ENCODE measurements around the gene C16orf89. TPM values are rescaled to one million over a fixed set of nuclear protein-coding genes. Genes with fewer than 3 reads are reported as not detected.

C16orf89 gene
- total RNA-seq, 1 experiment from 2014 or later = not detected

- Histone ChIP-seq H3K4me3 (ENCODE audit: low read depth, low read length, poor library complexity, severe bottlenecking) (peak within 1 kb of the TSS; percentile 77), H3K27ac (ENCODE audit: low read depth, low read length, poor library complexity, severe bottlenecking) (peak within 1 kb of the TSS; percentile 63), H3K4me1 (ENCODE audit: insufficient read depth, low read length, poor library complexity, severe bottlenecking) (peaks cover 12% of the 10 kb centered on the region), H3K36me3 (ENCODE audit: insufficient read depth, low read length, poor library complexity, severe bottlenecking) (no peaks in the 10 kb centered on the region), H3K27me3 (replicated peaks; ENCODE audit: insufficient read depth, low read depth, low read length, poor library complexity) (no peaks in the 10 kb centered on the region), H3K9me3 (ENCODE audit: low read depth, low read length, poor library complexity, severe bottlenecking) (no peaks in the 10 kb centered on the region)
- ChIA-PET CTCF (no interaction called here), POLR2A (ENCODE audit: low non-redundant PET) (no interaction called here)
- TF ChIP-seq CTCF (conservative IDR thresholded peaks at IDR 0.05; ENCODE audit: low read depth, low read length) (no peak), EZH2 (IDR thresholded peaks at IDR 0.05; ENCODE audit: borderline replicate concordance, low read depth, low read length, poor library complexity, severe bottlenecking) (no peak)
- BruUV-seq (replicated peaks) = no TSS peak
- DNase-seq (ENCODE audit: low spot score) = peak; percentile 86
- intact Hi-C loops (cut with micrococcal nuclease; ENCODE audit: unreplicated experiment) = no loop called here
Measured at GRCh38 chr16:5033256-5034166, 32.2 kb downstream of the C16orf89 start, which contains the start of gene NAGPA. Gene NAGPA, minus strand, starts transcription at chr16:5033935. Its CDS starts 21 bp downstream, at chr16:5033914.

- Histone ChIP-seq H3K27me3 (replicated peaks; ENCODE audit: insufficient read depth, low read depth, low read length, poor library complexity) (no peaks in the 10 kb centered on the region), H3K4me3 (ENCODE audit: low read depth, low read length, poor library complexity, severe bottlenecking) (peak overlapping the region; percentile 77), H3K36me3 (ENCODE audit: insufficient read depth, low read length, poor library complexity, severe bottlenecking) (no peaks in the 10 kb centered on the region), H3K27ac (ENCODE audit: low read depth, low read length, poor library complexity, severe bottlenecking) (no peak overlapping the region), H3K4me1 (ENCODE audit: insufficient read depth, low read length, poor library complexity, severe bottlenecking) (peaks cover 12% of the 10 kb centered on the region), H3K9me3 (ENCODE audit: low read depth, low read length, poor library complexity, severe bottlenecking) (no peaks in the 10 kb centered on the region)
- intact Hi-C loops (cut with micrococcal nuclease; ENCODE audit: unreplicated experiment) = no loop called here
- CTCF ChIA-PET = no interaction called here
- POLR2A ChIA-PET (ENCODE audit: low non-redundant PET) = no interaction called here
- TF ChIP-seq CTCF (conservative IDR thresholded peaks at IDR 0.05; ENCODE audit: low read depth, low read length) (no peak), EZH2 (IDR thresholded peaks at IDR 0.05; ENCODE audit: borderline replicate concordance, low read depth, low read length, poor library complexity, severe bottlenecking) (no peak)
- no peak for DNase-seq (ENCODE audit: low spot score)
- TSS peak; percentile 67 for BruUV-seq (replicated peaks)
Measured at GRCh38 chr16:5032748-5033167, 33.0 kb downstream of the C16orf89 start.

GRCh38 chr16:5031601-5032000, 34.2 kb downstream of the C16orf89 start:
- ChIA-PET POLR2A (ENCODE audit: low non-redundant PET) (no interaction called here), CTCF (no interaction called here)
- no peak for DNase-seq (ENCODE audit: low spot score)
- Histone ChIP-seq H3K27me3 (replicated peaks; ENCODE audit: insufficient read depth, low read depth, low read length, poor library complexity) (no peaks in the 10 kb centered on the region), H3K4me1 (ENCODE audit: insufficient read depth, low read length, poor library complexity, severe bottlenecking) (peaks cover 12% of the 10 kb centered on the region), H3K27ac (ENCODE audit: low read depth, low read length, poor library complexity, severe bottlenecking) (no peak overlapping the region), H3K36me3 (ENCODE audit: insufficient read depth, low read length, poor library complexity, severe bottlenecking) (no peaks in the 10 kb centered on the region), H3K9me3 (ENCODE audit: low read depth, low read length, poor library complexity, severe bottlenecking) (no peaks in the 10 kb centered on the region), H3K4me3 (ENCODE audit: low read depth, low read length, poor library complexity, severe bottlenecking) (no peak overlapping the region)
- BruUV-seq (replicated peaks) = no TSS peak
- intact Hi-C loops (cut with micrococcal nuclease; ENCODE audit: unreplicated experiment) = no loop called here
- TF ChIP-seq CTCF (conservative IDR thresholded peaks at IDR 0.05; ENCODE audit: low read depth, low read length) = no peak

Data from A673 (cell line).